Neural progenitor cell (in vitro differentiated cells): ENCODE data around the gene ARHGAP9. TPM values are rescaled to one million over a fixed set of nuclear protein-coding genes. Genes with fewer than 3 reads are reported as not detected.

ENCODE experiments used
- DNase-seq: peaks from one replicate; pipeline ENCODE4 v3.0.0-alpha.2; 2016; ENCODE audit warnings: low spot score
- H2AFZ ChIP-seq: fragments of 200-600 bp; sonication (generic); replicated peaks from 2 replicates; pipeline ENCODE4 v1.6.1; 2016; ENCODE audit warnings: antibody characterized with exemption
- H3F3A ChIP-seq: fragments of 200-600 bp; sonication (generic); 2 replicates; pipeline ENCODE4 v1.6.1; 2016; ENCODE audit warnings: antibody characterized with exemption, low read depth
- H3K27ac ChIP-seq: fragments of 200-600 bp; sonication (generic); 2 replicates; pipeline ENCODE4 v1.5.1; 2016; ENCODE audit warnings: mild to moderate bottlenecking
- H3K27me3 ChIP-seq: fragments of 200-600 bp; sonication (generic); 2 replicates; pipeline ENCODE4 v1.6.1; 2016; ENCODE audit warnings: mild to moderate bottlenecking, moderate library complexity
- H3K36me3 ChIP-seq: fragments of 200-600 bp; sonication (generic); 2 replicates; pipeline ENCODE4 v1.5.1; 2016
- H3K4me1 ChIP-seq: fragments of 200-600 bp; sonication (generic); 2 replicates; pipeline ENCODE4 v1.6.1; 2016; ENCODE audit warnings: mixed run types
- H3K4me2 ChIP-seq: fragments of 200-600 bp; sonication (generic); 2 replicates; pipeline ENCODE4 v1.6.1; 2016
- H3K4me3 ChIP-seq: fragments of 200-600 bp; sonication (generic); 2 replicates; pipeline ENCODE4 v1.5.1; 2016
- H3K79me2 ChIP-seq: fragments of 200-600 bp; sonication (generic); 2 replicates; pipeline ENCODE4 v1.6.1; 2016; ENCODE audit warnings: low read depth
- H3K9ac ChIP-seq: fragments of 200-600 bp; sonication (generic); 2 replicates; pipeline ENCODE4 v1.6.1; 2016
- H3K9me3 ChIP-seq: fragments of 200-600 bp; sonication (generic); 2 replicates; pipeline ENCODE4 v1.5.1; 2016; ENCODE audit warnings: low read depth
- H4K20me1 ChIP-seq: fragments of 200-600 bp; sonication (generic); 2 replicates; pipeline ENCODE4 v1.6.1; 2016; ENCODE audit warnings: low read depth
- H3K27ac Mint-ChIP-seq: 3 replicates; pipeline ENCODE4 v1.8.0; 2021; ENCODE audit warnings: mixed read lengths
- H3K27me3 Mint-ChIP-seq: 2 replicates; pipeline ENCODE4 v1.8.0; 2022; ENCODE audit warnings: low read depth, mild to moderate bottlenecking, inconsistent platforms, moderate library complexity, mixed read lengths; ENCODE audit not compliant: insufficient read depth
- H3K36me3 Mint-ChIP-seq: 3 replicates; pipeline ENCODE4 v1.8.0; 2021; ENCODE audit warnings: mixed read lengths
- H3K4me1 Mint-ChIP-seq: 3 replicates; pipeline ENCODE4 v1.8.0; 2021; ENCODE audit warnings: mixed read lengths
- H3K4me3 Mint-ChIP-seq: 3 replicates; pipeline ENCODE4 v1.8.0; 2021; ENCODE audit warnings: mild to moderate bottlenecking, moderate library complexity, mixed read lengths
- H3K9me3 Mint-ChIP-seq: 3 replicates; pipeline ENCODE4 v1.8.0; 2020; ENCODE audit warnings: mixed read lengths
- CTCF ChIP-seq: fragments of 200-600 bp; sonication (generic); IDR thresholded peaks from 2 replicates; pipeline ENCODE4 v1.5.1; 2017; ENCODE audit warnings: antibody characterized with exemption, mild to moderate bottlenecking
- EZH2 ChIP-seq: fragments of 200-600 bp; sonication (generic); IDR thresholded peaks from 2 replicates; pipeline ENCODE4 v1.6.1; 2017; ENCODE audit warnings: antibody characterized with exemption, mild to moderate bottlenecking, moderate library complexity
- EZH2phosphoT487 ChIP-seq: fragments of 200-600 bp; sonication (generic); IDR thresholded peaks from 2 replicates; pipeline ENCODE4 v1.6.1; 2017; ENCODE audit warnings: antibody characterized with exemption
- total RNA-seq: library from RNA; depleted of rRNA; stranded (reverse); fragments of >200 nt; gene quantifications from 2 replicates; pipeline ENCODE4 v1.2.3, GENCODE V29; 2015; ENCODE audit warnings: low replicate concordance

The ARHGAP9 gene
- total RNA-seq, 1 donor from 2014 or later: not detected

GRCh38 chr12:57522011-57522886 is 42.6 kb upstream of the ARHGAP9 start, which contains the start of gene MBD6:
MBD6 (plus strand) TSS chr12:57522824; CDS start chr12:57524304, 1,480 bp downstream.
- Mint-ChIP-seq H3K4me1 (peaks cover 55% of the 10 kb centered on the region), H3K27ac (peak within 1 kb of the TSS; percentile 95), H3K27me3 (peaks cover 15% of the 10 kb centered on the region), H3K9me3 (no peaks in the 10 kb centered on the region), H3K36me3 (peaks cover 15% of the 10 kb centered on the region), H3K4me3 (peak within 1 kb of the TSS; percentile 98)
- Histone ChIP-seq H4K20me1 (peaks cover 53% of the 10 kb centered on the region), H3K27ac (peak within 1 kb of the TSS; percentile 73), H3K4me2 (peak within 1 kb of the TSS; percentile 80), H3K4me1 (peaks cover 33% of the 10 kb centered on the region), H3F3A (peaks cover 60% of the 10 kb centered on the region), H2AFZ (peak within 1 kb of the TSS; percentile 63), H3K9ac (peak within 1 kb of the TSS; percentile 73), H3K27me3 (no peaks in the 10 kb centered on the region), H3K36me3 (no peaks in the 10 kb centered on the region), H3K9me3 (no peaks in the 10 kb centered on the region), H3K79me2 (peaks cover 24% of the 10 kb centered on the region), H3K4me3 (peak within 1 kb of the TSS; percentile 87)
- peak; percentile 98 for DNase-seq
- TF ChIP-seq CTCF (no peak), EZH2phosphoT487 (no peak), EZH2 (no peak)

- peaks cover 15% of the 10 kb centered on the region for H3K27me3 Mint-ChIP-seq
- TF ChIP-seq EZH2 (peak; percentile 6), EZH2phosphoT487 (no peak), CTCF (peak; percentile 4)
- peak overlapping the region; percentile 73 for H3K27ac ChIP-seq
- H3K4me3 ChIP-seq: peak overlapping the region; percentile 87
- H3K4me1 ChIP-seq: peaks cover 33% of the 10 kb centered on the region
- no peaks in the 10 kb centered on the region for H3K27me3 ChIP-seq
- H3K36me3 Mint-ChIP-seq: peaks cover 18% of the 10 kb centered on the region
- peaks cover 64% of the 10 kb centered on the region for H3F3A ChIP-seq
- peaks cover 53% of the 10 kb centered on the region for H3K4me1 Mint-ChIP-seq
- H3K9me3 Mint-ChIP-seq: no peaks in the 10 kb centered on the region
- peak overlapping the region; percentile 98 for H3K4me3 Mint-ChIP-seq
- H3K79me2 ChIP-seq: peaks cover 24% of the 10 kb centered on the region
- H3K27ac Mint-ChIP-seq: peak overlapping the region; percentile 87
- no peak overlapping the region for H2AFZ ChIP-seq
- no peaks in the 10 kb centered on the region for H3K36me3 ChIP-seq
- DNase-seq: peak; percentile 78
- H3K9me3 ChIP-seq: no peaks in the 10 kb centered on the region
- H4K20me1 ChIP-seq: peaks cover 53% of the 10 kb centered on the region
- H3K4me2 ChIP-seq: peak overlapping the region; percentile 64
- no peak overlapping the region for H3K9ac ChIP-seq
These were observed 41.9 kb upstream of the ARHGAP9 start for GRCh38 chr12:57521525-57522010.

- Mint-ChIP-seq H3K4me1 (peaks cover 49% of the 10 kb centered on the region), H3K36me3 (peaks cover 28% of the 10 kb centered on the region), H3K4me3 (peak within 1 kb of the TSS; percentile 98), H3K27ac (peak within 1 kb of the TSS; percentile 97), H3K27me3 (peaks cover 13% of the 10 kb centered on the region), H3K9me3 (no peaks in the 10 kb centered on the region)
- H2AFZ ChIP-seq: no peak within 1 kb of the TSS
- DNase-seq: peak; percentile 98
- TF ChIP-seq CTCF (no peak), EZH2 (no peak), EZH2phosphoT487 (no peak)
- H3K4me1 ChIP-seq: peaks cover 33% of the 10 kb centered on the region
- H3K4me3 ChIP-seq: peak within 1 kb of the TSS; percentile 59
- peak within 1 kb of the TSS; percentile 74 for H3K27ac ChIP-seq
- H3K9me3 ChIP-seq: no peaks in the 10 kb centered on the region
- peaks cover 24% of the 10 kb centered on the region for H3K79me2 ChIP-seq
- H3K27me3 ChIP-seq: no peaks in the 10 kb centered on the region
- peak within 1 kb of the TSS; percentile 81 for H3K4me2 ChIP-seq
- peaks cover 49% of the 10 kb centered on the region for H4K20me1 ChIP-seq
- no peaks in the 10 kb centered on the region for H3K36me3 ChIP-seq
- H3F3A ChIP-seq: peaks cover 64% of the 10 kb centered on the region
- peak within 1 kb of the TSS; percentile 48 for H3K9ac ChIP-seq
These were observed 40.6 kb upstream of the ARHGAP9 start, which contains the start of gene DDIT3 for GRCh38 chr12:57520053-57520818. DDIT3 (minus strand) TSS chr12:57520514; CDS start chr12:57517406, 3,108 bp downstream.
